Stomach (tissue), 4 donors: ENCODE data around the gene FBXL7.

Source experiments
- CTCF ChIP-seq, 7 experiments: fragments of 450-650 bp in 4 of 7; fragments of 200-600 bp in 3 of 7; sonication (generic) in 3 of 7; IDR thresholded peaks; one replicate each; pipeline ENCODE4 v1.5.1; 2016 to 2019; ENCODE audit warnings: antibody characterized with exemption in 7 of 7, control low read depth in 2 of 7, mild to moderate bottlenecking in 1 of 7
- EP300 ChIP-seq: sonication (generic); formaldehyde crosslinking; IDR thresholded peaks from one replicate; pipeline ENCODE4 v1.6.1; 2017; ENCODE audit warnings: antibody characterized with exemption
- POLR2A ChIP-seq, 4 donors: fragments of 450-650 bp; IDR thresholded peaks; one replicate each; pipeline ENCODE4 v1.6.1; 2016; ENCODE audit warnings: antibody characterized with exemption in 4 of 4, control low read depth in 2 of 4, mild to moderate bottlenecking in 1 of 4, moderate library complexity in 1 of 4
- POLR2AphosphoS5 ChIP-seq, 3 donors: sonication (generic); formaldehyde crosslinking; IDR thresholded peaks; one replicate each; pipeline ENCODE4 v1.6.1; 2016; ENCODE audit warnings: antibody characterized with exemption in 3 of 3

GRCh38 chr5:15555176-15555575 is 55.2 kb downstream of the FBXL7 start:
- TF ChIP-seq POLR2AphosphoS5 (IDR thresholded peaks at IDR 0.05) (no peak), EP300 (no peak), CTCF (IDR thresholded peaks at IDR 0.05) (no peak), POLR2A (IDR thresholded peaks at IDR 0.05) (no peak)
